HEK293T (cell line): ENCODE data around the gene PANX2.

Experiments
- CTBP1 ChIP-seq: fragments of 450-650 bp; IDR thresholded peaks from 2 replicates; pipeline ENCODE4 v1.6.1; 2016; ENCODE audit warnings: borderline replicate concordance
- FOXK2 ChIP-seq: fragments of 450-650 bp; IDR thresholded peaks from 2 replicates; pipeline ENCODE4 v1.6.1; 2016; ENCODE audit warnings: mild to moderate bottlenecking
- SP1 ChIP-seq: fragments of 450-650 bp; IDR thresholded peaks from 2 replicates; pipeline ENCODE4 v1.6.1; 2017
- TF ChIP-seq, protein P1 (sequence below): fragments of 450-650 bp; IDR thresholded peaks from 2 replicates; pipeline ENCODE4 v1.6.1; 2016

DNA sequence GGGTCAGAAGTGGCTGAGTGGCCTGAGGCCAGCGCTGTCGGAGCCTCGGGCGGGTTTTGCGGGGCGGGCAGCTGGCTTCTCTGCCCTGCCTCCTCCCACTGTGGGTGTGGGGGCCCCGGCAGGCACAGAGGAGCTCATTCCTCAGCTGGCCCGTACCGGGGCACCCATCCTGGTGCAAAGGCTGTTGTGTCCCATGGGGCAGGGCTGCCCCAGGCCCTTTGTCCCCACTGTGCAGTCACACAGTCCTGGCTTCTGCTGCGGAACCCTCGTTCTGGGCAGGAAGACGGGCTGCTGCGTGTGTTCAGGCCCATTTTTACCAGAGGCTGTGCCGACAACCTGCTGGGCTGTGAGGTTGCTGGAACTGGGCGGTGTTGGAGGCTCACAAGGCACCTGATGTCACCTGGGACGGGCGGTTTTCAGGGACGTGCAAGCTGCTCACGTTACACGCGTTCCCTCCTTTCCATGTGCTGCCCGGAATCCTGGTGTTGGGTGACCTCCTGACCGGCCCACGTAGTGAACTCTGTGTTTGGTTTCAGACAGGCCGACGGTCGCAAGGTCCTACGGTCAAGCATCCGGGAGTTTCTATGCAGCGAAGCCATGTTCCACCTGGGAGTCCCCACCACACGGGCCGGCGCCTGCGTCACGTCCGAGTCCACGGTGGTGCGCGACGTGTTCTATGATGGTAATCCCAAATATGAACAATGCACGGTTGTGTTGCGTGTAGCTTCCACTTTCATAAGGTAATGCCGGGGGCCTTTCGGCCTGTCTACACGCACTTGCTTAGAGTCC is 35.4 kb downstream of the PANX2 start:
- TF ChIP-seq, protein P1, sequence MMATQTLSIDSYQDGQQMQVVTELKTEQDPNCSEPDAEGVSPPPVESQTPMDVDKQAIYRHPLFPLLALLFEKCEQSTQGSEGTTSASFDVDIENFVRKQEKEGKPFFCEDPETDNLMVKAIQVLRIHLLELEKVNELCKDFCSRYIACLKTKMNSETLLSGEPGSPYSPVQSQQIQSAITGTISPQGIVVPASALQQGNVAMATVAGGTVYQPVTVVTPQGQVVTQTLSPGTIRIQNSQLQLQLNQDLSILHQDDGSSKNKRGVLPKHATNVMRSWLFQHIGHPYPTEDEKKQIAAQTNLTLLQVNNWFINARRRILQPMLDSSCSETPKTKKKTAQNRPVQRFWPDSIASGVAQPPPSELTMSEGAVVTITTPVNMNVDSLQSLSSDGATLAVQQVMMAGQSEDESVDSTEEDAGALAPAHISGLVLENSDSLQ: no peak
- no peak for TF ChIP-seq SP1
- no peak for TF ChIP-seq FOXK2
- no peak for TF ChIP-seq CTBP1
